GM12874 (cell line): ENCODE measurements around the gene HSD17B13.

Source experiments
- TF ChIP-seq, protein P1 (sequence below): IDR thresholded peaks from 2 replicates; pipeline ENCODE4 v1.5.1; 2011; ENCODE audit warnings: low read depth, mild to moderate bottlenecking, control low read depth, low read length, moderate library complexity; ENCODE audit not compliant: insufficient read depth

HSD17B13 gene

DNA sequence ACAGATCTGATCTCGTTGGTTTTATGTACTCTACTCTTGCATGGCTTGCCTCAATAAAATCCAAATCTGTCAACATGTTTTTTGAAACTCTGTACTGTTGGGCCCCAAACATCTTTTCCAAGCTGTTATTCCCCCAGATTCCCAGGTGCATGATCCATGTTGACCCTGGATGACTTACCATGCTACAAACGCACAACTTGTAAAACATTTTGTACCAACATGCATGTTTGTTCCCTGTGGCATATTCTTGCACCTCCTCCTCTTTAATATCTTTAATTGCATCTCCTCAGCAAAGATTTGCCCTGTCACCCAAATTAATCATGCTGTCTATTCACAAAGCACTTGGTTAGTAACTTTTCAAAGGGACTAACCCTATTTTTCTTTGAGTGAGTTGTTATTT lies 24.3 kb downstream of the HSD17B13 start:
- TF ChIP-seq, protein P1, sequence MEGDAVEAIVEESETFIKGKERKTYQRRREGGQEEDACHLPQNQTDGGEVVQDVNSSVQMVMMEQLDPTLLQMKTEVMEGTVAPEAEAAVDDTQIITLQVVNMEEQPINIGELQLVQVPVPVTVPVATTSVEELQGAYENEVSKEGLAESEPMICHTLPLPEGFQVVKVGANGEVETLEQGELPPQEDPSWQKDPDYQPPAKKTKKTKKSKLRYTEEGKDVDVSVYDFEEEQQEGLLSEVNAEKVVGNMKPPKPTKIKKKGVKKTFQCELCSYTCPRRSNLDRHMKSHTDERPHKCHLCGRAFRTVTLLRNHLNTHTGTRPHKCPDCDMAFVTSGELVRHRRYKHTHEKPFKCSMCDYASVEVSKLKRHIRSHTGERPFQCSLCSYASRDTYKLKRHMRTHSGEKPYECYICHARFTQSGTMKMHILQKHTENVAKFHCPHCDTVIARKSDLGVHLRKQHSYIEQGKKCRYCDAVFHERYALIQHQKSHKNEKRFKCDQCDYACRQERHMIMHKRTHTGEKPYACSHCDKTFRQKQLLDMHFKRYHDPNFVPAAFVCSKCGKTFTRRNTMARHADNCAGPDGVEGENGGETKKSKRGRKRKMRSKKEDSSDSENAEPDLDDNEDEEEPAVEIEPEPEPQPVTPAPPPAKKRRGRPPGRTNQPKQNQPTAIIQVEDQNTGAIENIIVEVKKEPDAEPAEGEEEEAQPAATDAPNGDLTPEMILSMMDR: no peak

DNA sequence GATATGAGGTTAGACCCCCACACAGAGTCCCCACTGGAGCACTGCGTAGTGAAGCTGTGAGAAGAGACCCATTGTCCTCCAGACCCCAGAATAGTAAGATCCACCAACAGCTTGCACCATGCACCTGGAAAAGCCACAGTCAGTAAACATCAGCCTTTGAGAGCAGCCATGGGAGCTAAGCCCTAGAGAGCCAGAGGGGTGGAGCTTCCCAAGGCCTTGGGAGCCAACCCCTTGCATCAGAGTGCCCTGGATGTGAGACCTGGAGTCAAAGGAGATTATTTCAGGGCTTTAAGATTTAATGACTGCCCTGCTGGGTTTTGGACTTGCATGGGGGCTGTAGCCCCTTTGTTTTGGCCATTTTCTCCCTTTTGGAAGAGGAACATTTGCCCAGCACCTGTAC lies 35.7 kb downstream of the HSD17B13 start:
- TF ChIP-seq, protein P1: no peak

GRCh38 chr4:87283151-87283550 lies 39.5 kb downstream of the HSD17B13 start:
- TF ChIP-seq, protein P1: no peak

DNA sequence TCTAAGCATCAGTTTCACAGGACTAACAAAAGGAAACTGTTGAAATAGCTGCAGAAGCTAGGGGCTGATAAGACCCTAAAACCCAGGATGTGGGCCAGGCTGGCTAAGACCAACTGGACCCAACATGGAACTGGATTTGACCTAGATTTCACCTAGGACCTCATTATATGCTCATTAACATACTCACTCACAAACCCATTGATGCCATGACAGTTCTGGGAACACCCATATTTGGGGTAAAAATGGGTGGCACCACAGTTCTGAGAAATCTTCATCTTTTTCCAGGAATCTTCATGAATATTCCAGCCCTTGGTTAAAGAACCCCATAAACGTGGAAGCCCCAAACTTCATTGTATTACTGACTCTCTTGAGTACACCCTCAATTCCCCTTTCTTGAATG lies 41.1 kb downstream of the HSD17B13 start:
- TF ChIP-seq, protein P1: no peak

DNA sequence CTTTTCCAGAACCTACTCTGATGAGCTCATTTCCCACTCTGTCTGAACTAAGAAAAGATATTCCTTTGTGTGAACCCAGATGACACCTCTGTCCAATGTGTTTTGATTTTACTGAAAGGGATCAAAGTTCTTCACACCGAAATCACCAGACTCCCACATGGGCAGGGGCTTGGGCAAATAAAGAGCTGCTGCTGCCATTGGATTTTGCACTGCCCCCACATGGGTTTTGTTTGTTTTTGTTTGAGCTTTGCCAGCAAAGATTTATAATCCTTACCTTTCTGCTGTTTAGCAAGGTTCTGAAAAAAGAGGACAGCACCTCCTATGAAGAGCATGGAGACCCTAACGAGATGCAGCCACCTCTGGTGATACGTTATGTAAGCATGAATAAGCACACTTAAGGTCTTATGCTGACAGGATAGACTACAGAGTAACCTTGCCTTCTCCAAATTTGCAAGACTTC lies 44.3 kb downstream of the HSD17B13 start:
- TF ChIP-seq, protein P1: no peak

- TF ChIP-seq, protein P1: no peak
Measured at GRCh38 chr4:87275311-87275710, 47.4 kb downstream of the HSD17B13 start.

DNA sequence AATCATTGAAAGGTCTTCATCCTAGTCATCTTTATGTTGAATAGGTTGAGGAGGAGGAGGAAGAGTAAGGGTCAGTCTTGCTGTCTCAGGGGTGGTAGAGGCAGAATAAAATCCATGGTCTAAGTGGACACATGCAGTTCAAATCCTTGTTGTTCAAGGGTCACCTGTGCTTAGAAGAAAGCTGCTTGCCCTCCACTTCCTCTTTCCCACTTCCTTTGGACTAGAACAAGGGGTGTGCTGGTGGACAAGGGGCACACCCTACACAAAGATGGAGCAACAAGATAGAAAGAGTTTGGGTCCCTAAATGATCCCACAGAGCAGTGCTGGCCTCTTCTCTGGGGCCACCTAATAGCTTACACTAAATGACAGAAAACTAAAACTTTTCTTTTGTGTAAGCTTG lies 47.9 kb downstream of the HSD17B13 start:
- TF ChIP-seq, protein P1: no peak

GRCh38 chr4:87274327-87274726 lies 48.4 kb downstream of the HSD17B13 start:
- TF ChIP-seq, protein P1: no peak
